GM12878 (cell line): ENCODE results near the gene KLB. TPM values are rescaled to one million over a fixed set of nuclear protein-coding genes. Genes with fewer than 3 reads are reported as not detected.

Experiments
- ATAC-seq: fragments of 200-7000 bp; cut with Tn5 transposase; 3 replicates; pipeline ENCODE4 v1.9.1; 2020; ENCODE audit warnings: mild to moderate bottlenecking, moderate library complexity
- BruUV-seq: library from RNA; stranded (reverse); fragments of 400-500 nt; replicated peaks from 2 replicates; lab custom pipeline; 2021; lab: Mats Ljungman, UMichigan
- CTCF ChIA-PET: fragments of 300-600 bp; sonication (Branson Sonifier 250); formaldehyde crosslinking; extraction: SDS; loops from one replicate; lab custom pipeline; 2021; ENCODE audit warnings: inconsistent platforms; lab: Yijun Ruan, JAX
- POLR2A ChIA-PET: fragments of 350-600 bp; formaldehyde crosslinking; extraction: SDS; loops from one replicate; lab custom pipeline; 2021; ENCODE audit warnings: inconsistent platforms; lab: Charles Lee
- RAD21 ChIA-PET: fragments of 300-600 bp; sonication (Branson Sonifier 250); formaldehyde crosslinking; loops from one replicate; lab custom pipeline; 2023; ENCODE audit warnings: antibody characterized with exemption; ENCODE audit not compliant: unreplicated experiment; lab: Charles Lee
- SMC1A ChIA-PET: fragments of 300-600 bp; sonication (Branson Sonifier 250); formaldehyde crosslinking; loops from one replicate; lab custom pipeline; 2023; ENCODE audit not compliant: unreplicated experiment, uncharacterized antibody; lab: Charles Lee
- DNase-seq: peaks from one replicate; pipeline ENCODE4 v3.0.0-alpha.2; 2011; ENCODE audit warnings: low read depth, low spot score
- FAIRE-seq: peaks from 3 replicates; lab custom pipeline; 2011; peaks lifted over from hg19 to GRCh38; lab: Jason Lieb, UNC
- H2AFZ ChIP-seq: 2 replicates; pipeline ENCODE4 v1.6.0; 2011; ENCODE audit warnings: low read depth, low read length, control low read depth; ENCODE audit not compliant: control insufficient read depth
- H3K27ac ChIP-seq: 2 replicates; pipeline ENCODE4 v1.5.1; 2011; ENCODE audit warnings: control low read depth; ENCODE audit not compliant: control insufficient read depth, insufficient read depth
- H3K27me3 ChIP-seq, 2 experiments: replicated peaks in 1 of 2; 2 replicates each; pipeline versions ENCODE4 v1.6.0 to v1.6.1; 2011; ENCODE audit warnings: low read length in 1 of 2; ENCODE audit not compliant: control insufficient read depth in 2 of 2, insufficient read depth in 2 of 2
- H3K36me3 ChIP-seq, 2 experiments: 2 replicates each; pipeline ENCODE4 v1.5.1; 2011; ENCODE audit warnings: low read length in 1 of 2; ENCODE audit not compliant: control insufficient read depth in 2 of 2, insufficient read depth in 2 of 2
- H3K4me1 ChIP-seq: 2 replicates; pipeline ENCODE4 v1.6.1; 2011; ENCODE audit warnings: mild to moderate bottlenecking, low read length, moderate library complexity, mixed read lengths; ENCODE audit not compliant: control insufficient read depth, insufficient read depth
- H3K4me2 ChIP-seq: 2 replicates; pipeline ENCODE4 v1.6.0; 2011; ENCODE audit warnings: control low read depth; ENCODE audit not compliant: control insufficient read depth, insufficient read depth
- H3K4me3 ChIP-seq: fragments of 200-600 bp; sonication (generic); 2 replicates; pipeline ENCODE4 v1.5.1; 2016
- H3K79me2 ChIP-seq: 2 replicates; pipeline ENCODE4 v1.6.0; 2011; ENCODE audit warnings: low read length; ENCODE audit not compliant: control insufficient read depth, insufficient read depth
- H3K9ac ChIP-seq: 2 replicates; pipeline ENCODE4 v1.8.0; 2011; ENCODE audit warnings: low read length, control low read depth, mixed read lengths; ENCODE audit not compliant: control insufficient read depth, insufficient read depth
- H3K9me3 ChIP-seq: replicated peaks from 3 replicates; pipeline ENCODE4 v1.5.1; 2011; ENCODE audit warnings: mild to moderate bottlenecking, low read length; ENCODE audit not compliant: control insufficient read depth, insufficient read depth
- H4K20me1 ChIP-seq: 2 replicates; pipeline ENCODE4 v1.6.0; 2011; ENCODE audit not compliant: control insufficient read depth, insufficient read depth
- ASH2L ChIP-seq: fragments of 300-600, 200-600 bp; sonication (generic); IDR thresholded peaks from 2 replicates; pipeline ENCODE4 v1.6.1; 2017; ENCODE audit warnings: low read depth, mild to moderate bottlenecking, borderline replicate concordance
- ESRRA ChIP-seq: IDR thresholded peaks from 2 replicates; pipeline ENCODE4 v1.6.1; 2012; ENCODE audit warnings: mild to moderate bottlenecking, low read length, improper control_type of control experiment
- ETV6 ChIP-seq, 2 experiments: fragments of 450-650 bp in 1 of 2; IDR thresholded peaks in 1 of 2; conservative IDR thresholded peaks in 1 of 2; 2 replicates each; pipeline ENCODE4 v1.6.1; 2014; ENCODE audit warnings: antibody characterized with exemption in 1 of 2, borderline replicate concordance in 1 of 2, low read depth in 1 of 2, mild to moderate bottlenecking in 1 of 2, moderate library complexity in 1 of 2
- GABPA ChIP-seq: IDR thresholded peaks from 2 replicates; pipeline ENCODE4 v1.6.1; 2014; ENCODE audit warnings: antibody characterized with exemption, low read depth, mild to moderate bottlenecking, inconsistent platforms
- IRF5 ChIP-seq: fragments of 450-650 bp; IDR thresholded peaks from 2 replicates; pipeline ENCODE4 v1.6.1; 2017; ENCODE audit warnings: borderline replicate concordance
- KLF5 ChIP-seq: fragments of 450-650 bp; IDR thresholded peaks from 2 replicates; pipeline ENCODE4 v1.6.1; 2014; ENCODE audit warnings: mild to moderate bottlenecking; ENCODE audit not compliant: partially characterized antibody
- NFIC ChIP-seq: IDR thresholded peaks from 2 replicates; pipeline ENCODE4 v1.6.1; 2012; ENCODE audit warnings: low read depth, mild to moderate bottlenecking, inconsistent platforms, low read length, moderate library complexity
- SIX5 ChIP-seq: IDR thresholded peaks from 2 replicates; pipeline ENCODE4 v1.6.1; 2011; ENCODE audit warnings: mild to moderate bottlenecking, low read depth, low read length, moderate library complexity; ENCODE audit not compliant: severe bottlenecking
- SMAD1 ChIP-seq: fragments of 450-650 bp; IDR thresholded peaks from 2 replicates; pipeline ENCODE4 v1.6.1; 2018; ENCODE audit warnings: mild to moderate bottlenecking, low read depth; ENCODE audit not compliant: partially characterized antibody
- SREBF1 ChIP-seq: IDR thresholded peaks from 2 replicates; pipeline ENCODE4 v1.6.1; 2012; ENCODE audit warnings: mild to moderate bottlenecking, low read length
- TAF1 ChIP-seq: IDR thresholded peaks from 2 replicates; pipeline ENCODE4 v1.6.1; 2011; ENCODE audit warnings: mild to moderate bottlenecking, low read depth, low read length, borderline replicate concordance
- TBL1XR1 ChIP-seq: IDR thresholded peaks from 2 replicates; pipeline ENCODE4 v1.6.1; 2012; ENCODE audit warnings: low read depth, low read length, improper control_type of control experiment
- ZBED1 ChIP-seq: IDR thresholded peaks from 2 replicates; pipeline ENCODE4 v1.6.1; 2016; ENCODE audit warnings: borderline replicate concordance
- WGBS: methylation state at CpG from one replicate; pipeline ENCODE4 v1.1.6; 2016; ENCODE audit warnings: low lambda C conversion rate; ENCODE audit not compliant: insufficient replicate concordance, insufficient coverage; ENCODE audit errors: missing lambda C conversion rate; 5-methylcytosine and 5-hydroxymethylcytosine counted together
- in situ Hi-C: fragments of 300-500 bp; cut with MboI; formaldehyde crosslinking; loops from 9 replicates; pipeline ENCODE4 v1.14.3; 2018; ENCODE audit warnings: mixed read lengths
- intact Hi-C: fragments of 100-400 bp; cut with micrococcal nuclease; formaldehyde crosslinking; loops from one replicate; pipeline ENCODE4 v1.14.2; 2022; ENCODE audit not compliant: unreplicated experiment
- polyA plus RNA-seq, 11 experiments: library from polyadenylated mRNA; depleted of rRNA in 4 of 11; unstranded in 6 of 11; stranded (reverse) in 5 of 11; fragments of >200 nt; fragmentation: Nextera tagmentation in 4 of 11; fragmentation: Illumina TruSeq in 1 of 11; extraction: Ambion mirVana in 4 of 11; extraction: Trizol in 1 of 11; gene quantifications; 1 replicate in 1 of 11; 2 replicates in 10 of 11; pipeline versions ENCODE4 v1.2.1 to v1.2.3, GENCODE V29; 2011 to 2016; ENCODE audit warnings: inconsistent platforms in 2 of 11, missing spikeins in 2 of 11, low read depth in 1 of 11
- total RNA-seq, 4 experiments: library from RNA; depleted of rRNA in 3 of 4; stranded (reverse); fragments of >200 nt in 3 of 4; fragmentation: Illumina TruSeq in 1 of 4; extraction: Trizol in 1 of 4; gene quantifications; 2 replicates each; pipeline versions ENCODE4 v1.2.1 to v1.2.3, GENCODE V29; 2013 to 2021
- TF ChIP-seq, protein P1 (sequence below): fragments of 450-650 bp; IDR thresholded peaks from 2 replicates; pipeline ENCODE4 v1.6.1; 2017; ENCODE audit warnings: mild to moderate bottlenecking
- TF ChIP-seq, protein P2 (sequence below): fragments of 450-650 bp; formaldehyde crosslinking; IDR thresholded peaks from 2 replicates; pipeline ENCODE4 v1.5.0; 2022; ENCODE audit warnings: mild to moderate bottlenecking, missing genetic modification characterization
- TF ChIP-seq, protein P3 (sequence below): fragments of 150-350 bp; IDR thresholded peaks from 2 replicates; pipeline ENCODE4 v1.6.1; 2014; ENCODE audit warnings: mild to moderate bottlenecking, low read depth, low read length

Gene KLB
- total and polyA plus RNA-seq, 10 of the 15 experiments (the other 5 are each of a cell fraction or from before 2014, with no cell fraction given): under 0.01 to 0.13 (median 0.04) TPM; not detected in 1

DNA sequence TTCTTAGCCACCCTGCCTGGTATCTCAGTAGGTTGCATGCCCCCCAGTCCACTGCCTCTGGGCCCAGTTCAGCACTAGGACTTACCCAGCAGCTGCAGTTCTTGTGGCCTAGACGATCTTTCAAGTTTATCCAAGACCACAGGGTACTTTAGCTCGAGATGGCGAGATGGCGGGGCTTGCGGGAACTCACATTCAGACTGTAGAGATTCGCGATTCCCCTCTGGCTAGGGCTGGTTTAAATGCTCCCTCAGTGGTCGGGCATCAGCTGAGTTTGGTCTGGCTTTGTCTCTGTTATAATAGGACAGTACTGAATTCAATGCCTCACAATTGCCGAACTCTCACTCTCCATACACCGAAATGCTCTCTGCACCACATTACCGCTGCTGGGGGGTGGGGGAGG is 22.2 kb upstream of the KLB start:
- Histone ChIP-seq H3K4me1 (no peaks in the 10 kb centered on the region), H3K27me3 (no peaks in the 10 kb centered on the region), H3K27ac (no peak overlapping the region), H3K9ac (no peak overlapping the region), H3K79me2 (no peaks in the 10 kb centered on the region), H3K9me3 (no peaks in the 10 kb centered on the region), H4K20me1 (no peaks in the 10 kb centered on the region), H3K4me2 (no peak overlapping the region), H2AFZ (no peak overlapping the region), H3K4me3 (no peak overlapping the region), H3K36me3 (no peaks in the 10 kb centered on the region)
- POLR2A ChIA-PET: no interaction called here
- no TSS peak for BruUV-seq
- RAD21 ChIA-PET: no interaction called here
- WGBS: 77% methylated on average over 11 of the region's 11 CpGs
- no peak for DNase-seq
- in situ Hi-C loops (no loop called here), intact Hi-C loops (no loop called here)
- CTCF ChIA-PET: no interaction called here
- SMC1A ChIA-PET: no interaction called here
- FAIRE-seq: no peak
- TF ChIP-seq IRF5 (no peak), ESRRA (no peak), SIX5 (no peak), KLF5 (no peak), TAF1 (no peak), SMAD1 (no peak), ETV6 (conservative IDR thresholded peaks at IDR 0.05 in 1 of 2, IDR thresholded peaks at IDR 0.05 in 1 of 2; ENCODE audit: borderline replicate concordance in 1 of 2, low read depth in 1 of 2) (no peak), ASH2L (no peak), TBL1XR1 (no peak), ZBED1 (no peak), SREBF1 (no peak), NFIC (no peak), GABPA (no peak)
- TF ChIP-seq, protein P1, sequence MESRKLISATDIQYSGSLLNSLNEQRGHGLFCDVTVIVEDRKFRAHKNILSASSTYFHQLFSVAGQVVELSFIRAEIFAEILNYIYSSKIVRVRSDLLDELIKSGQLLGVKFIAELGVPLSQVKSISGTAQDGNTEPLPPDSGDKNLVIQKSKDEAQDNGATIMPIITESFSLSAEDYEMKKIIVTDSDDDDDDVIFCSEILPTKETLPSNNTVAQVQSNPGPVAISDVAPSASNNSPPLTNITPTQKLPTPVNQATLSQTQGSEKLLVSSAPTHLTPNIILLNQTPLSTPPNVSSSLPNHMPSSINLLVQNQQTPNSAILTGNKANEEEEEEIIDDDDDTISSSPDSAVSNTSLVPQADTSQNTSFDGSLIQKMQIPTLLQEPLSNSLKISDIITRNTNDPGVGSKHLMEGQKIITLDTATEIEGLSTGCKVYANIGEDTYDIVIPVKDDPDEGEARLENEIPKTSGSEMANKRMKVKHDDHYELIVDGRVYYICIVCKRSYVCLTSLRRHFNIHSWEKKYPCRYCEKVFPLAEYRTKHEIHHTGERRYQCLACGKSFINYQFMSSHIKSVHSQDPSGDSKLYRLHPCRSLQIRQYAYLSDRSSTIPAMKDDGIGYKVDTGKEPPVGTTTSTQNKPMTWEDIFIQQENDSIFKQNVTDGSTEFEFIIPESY: no peak
- TF ChIP-seq, protein P2, sequence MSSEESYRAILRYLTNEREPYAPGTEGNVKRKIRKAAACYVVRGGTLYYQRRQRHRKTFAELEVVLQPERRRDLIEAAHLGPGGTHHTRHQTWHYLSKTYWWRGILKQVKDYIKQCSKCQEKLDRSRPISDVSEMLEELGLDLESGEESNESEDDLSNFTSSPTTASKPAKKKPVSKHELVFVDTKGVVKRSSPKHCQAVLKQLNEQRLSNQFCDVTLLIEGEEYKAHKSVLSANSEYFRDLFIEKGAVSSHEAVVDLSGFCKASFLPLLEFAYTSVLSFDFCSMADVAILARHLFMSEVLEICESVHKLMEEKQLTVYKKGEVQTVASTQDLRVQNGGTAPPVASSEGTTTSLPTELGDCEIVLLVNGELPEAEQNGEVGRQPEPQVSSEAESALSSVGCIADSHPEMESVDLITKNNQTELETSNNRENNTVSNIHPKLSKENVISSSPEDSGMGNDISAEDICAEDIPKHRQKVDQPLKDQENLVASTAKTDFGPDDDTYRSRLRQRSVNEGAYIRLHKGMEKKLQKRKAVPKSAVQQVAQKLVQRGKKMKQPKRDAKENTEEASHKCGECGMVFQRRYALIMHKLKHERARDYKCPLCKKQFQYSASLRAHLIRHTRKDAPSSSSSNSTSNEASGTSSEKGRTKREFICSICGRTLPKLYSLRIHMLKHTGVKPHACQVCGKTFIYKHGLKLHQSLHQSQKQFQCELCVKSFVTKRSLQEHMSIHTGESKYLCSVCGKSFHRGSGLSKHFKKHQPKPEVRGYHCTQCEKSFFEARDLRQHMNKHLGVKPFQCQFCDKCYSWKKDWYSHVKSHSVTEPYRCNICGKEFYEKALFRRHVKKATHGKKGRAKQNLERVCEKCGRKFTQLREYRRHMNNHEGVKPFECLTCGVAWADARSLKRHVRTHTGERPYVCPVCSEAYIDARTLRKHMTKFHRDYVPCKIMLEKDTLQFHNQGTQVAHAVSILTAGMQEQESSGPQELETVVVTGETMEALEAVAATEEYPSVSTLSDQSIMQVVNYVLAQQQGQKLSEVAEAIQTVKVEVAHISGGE (CRISPR knock-in tag): no peak
- TF ChIP-seq, protein P3, sequence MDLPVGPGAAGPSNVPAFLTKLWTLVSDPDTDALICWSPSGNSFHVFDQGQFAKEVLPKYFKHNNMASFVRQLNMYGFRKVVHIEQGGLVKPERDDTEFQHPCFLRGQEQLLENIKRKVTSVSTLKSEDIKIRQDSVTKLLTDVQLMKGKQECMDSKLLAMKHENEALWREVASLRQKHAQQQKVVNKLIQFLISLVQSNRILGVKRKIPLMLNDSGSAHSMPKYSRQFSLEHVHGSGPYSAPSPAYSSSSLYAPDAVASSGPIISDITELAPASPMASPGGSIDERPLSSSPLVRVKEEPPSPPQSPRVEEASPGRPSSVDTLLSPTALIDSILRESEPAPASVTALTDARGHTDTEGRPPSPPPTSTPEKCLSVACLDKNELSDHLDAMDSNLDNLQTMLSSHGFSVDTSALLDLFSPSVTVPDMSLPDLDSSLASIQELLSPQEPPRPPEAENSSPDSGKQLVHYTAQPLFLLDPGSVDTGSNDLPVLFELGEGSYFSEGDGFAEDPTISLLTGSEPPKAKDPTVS: no peak
- ATAC-seq: no peak
